ENCODE data around the gene CREB3L1.

The CREB3L1 gene

DNA sequence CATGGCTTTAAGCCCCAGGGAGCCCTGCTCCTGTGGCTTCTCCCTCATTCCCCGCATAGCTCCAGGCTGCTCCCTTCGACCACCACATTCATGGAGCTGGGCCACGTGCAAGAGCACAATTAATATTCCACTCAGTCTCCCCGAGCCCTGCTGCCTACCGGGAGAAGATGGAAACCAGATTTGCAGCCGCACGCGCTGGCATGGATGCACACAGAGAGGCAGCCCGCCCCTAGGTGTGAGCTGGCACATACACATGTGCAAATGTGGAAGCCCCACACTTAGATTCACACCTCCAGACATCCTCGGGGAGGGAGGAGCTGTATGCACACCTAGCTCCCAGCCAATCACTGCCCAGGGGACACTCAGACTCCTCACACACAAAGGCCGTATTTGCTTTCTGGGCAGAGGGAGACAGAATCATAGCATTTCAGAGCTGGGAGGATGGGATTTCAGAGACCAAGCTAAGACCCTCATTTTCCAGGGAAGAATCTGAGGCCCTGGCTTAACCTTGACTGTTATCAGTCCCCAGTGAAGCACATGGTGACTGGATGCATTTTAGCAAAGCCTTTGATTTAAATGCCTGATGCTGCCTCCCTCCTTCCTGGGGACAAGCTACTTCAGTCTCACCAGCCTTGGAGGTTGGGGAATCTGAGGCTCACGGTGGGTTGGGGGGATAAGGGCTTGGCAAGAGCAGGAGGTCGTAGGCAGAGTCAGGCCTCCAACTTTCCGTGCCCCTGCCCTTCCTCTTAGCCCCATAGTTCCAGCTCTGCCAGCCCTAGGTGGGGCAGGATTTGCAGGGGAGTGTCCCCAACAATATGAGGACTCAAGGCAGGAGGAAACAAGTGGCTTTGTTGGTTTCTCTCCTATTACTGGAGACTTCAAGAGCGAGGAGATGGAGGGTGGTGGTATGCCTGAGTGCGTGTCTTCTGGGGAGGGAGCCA is 5.3 kb upstream of the CREB3L1 start:
- TF ChIP-seq ARNTL (CRISPR knock-in tag; IDR thresholded peaks at IDR 0.05; ENCODE audit: borderline replicate concordance, low read depth) (no peak), ZNF70 (CRISPR knock-in tag; IDR thresholded peaks at IDR 0.05) (no peak), OSR1 (CRISPR knock-in tag; IDR thresholded peaks at IDR 0.05) (no peak), BACH2 (CRISPR knock-in tag; IDR thresholded peaks at IDR 0.05; ENCODE audit: borderline replicate concordance) (no peak), ISL1 (CRISPR knock-in tag; IDR thresholded peaks at IDR 0.05) (no peak), CSDC2 (CRISPR knock-in tag; IDR thresholded peaks at IDR 0.05) (no peak), TOX (CRISPR knock-in tag; IDR thresholded peaks at IDR 0.05; ENCODE audit: borderline replicate concordance) (no peak), SNAI2 (CRISPR knock-in tag; IDR thresholded peaks at IDR 0.05) (no peak), ZNF8 (CRISPR knock-in tag; IDR thresholded peaks at IDR 0.05) (no peak), ZFP30 (CRISPR knock-in tag; IDR thresholded peaks at IDR 0.05) (no peak), ZC3H10 (CRISPR knock-in tag; IDR thresholded peaks at IDR 0.05) (no peak), PPARA (CRISPR knock-in tag; IDR thresholded peaks at IDR 0.05; ENCODE audit: borderline replicate concordance) (no peak), RARB (CRISPR knock-in tag; IDR thresholded peaks at IDR 0.05) (no peak), ESRRG (CRISPR knock-in tag; IDR thresholded peaks at IDR 0.05) (no peak), ZFP3 (CRISPR knock-in tag; IDR thresholded peaks at IDR 0.05) (no peak)
- TF ChIP-seq, protein P1, sequence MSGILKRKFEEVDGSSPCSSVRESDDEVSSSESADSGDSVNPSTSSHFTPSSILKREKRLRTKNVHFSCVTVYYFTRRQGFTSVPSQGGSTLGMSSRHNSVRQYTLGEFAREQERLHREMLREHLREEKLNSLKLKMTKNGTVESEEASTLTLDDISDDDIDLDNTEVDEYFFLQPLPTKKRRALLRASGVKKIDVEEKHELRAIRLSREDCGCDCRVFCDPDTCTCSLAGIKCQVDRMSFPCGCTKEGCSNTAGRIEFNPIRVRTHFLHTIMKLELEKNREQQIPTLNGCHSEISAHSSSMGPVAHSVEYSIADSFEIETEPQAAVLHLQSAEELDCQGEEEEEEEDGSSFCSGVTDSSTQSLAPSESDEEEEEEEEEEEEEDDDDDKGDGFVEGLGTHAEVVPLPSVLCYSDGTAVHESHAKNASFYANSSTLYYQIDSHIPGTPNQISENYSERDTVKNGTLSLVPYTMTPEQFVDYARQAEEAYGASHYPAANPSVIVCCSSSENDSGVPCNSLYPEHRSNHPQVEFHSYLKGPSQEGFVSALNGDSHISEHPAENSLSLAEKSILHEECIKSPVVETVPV (CRISPR knock-in tag; IDR thresholded peaks at IDR 0.05) = no peak
- TF ChIP-seq, protein P2, sequence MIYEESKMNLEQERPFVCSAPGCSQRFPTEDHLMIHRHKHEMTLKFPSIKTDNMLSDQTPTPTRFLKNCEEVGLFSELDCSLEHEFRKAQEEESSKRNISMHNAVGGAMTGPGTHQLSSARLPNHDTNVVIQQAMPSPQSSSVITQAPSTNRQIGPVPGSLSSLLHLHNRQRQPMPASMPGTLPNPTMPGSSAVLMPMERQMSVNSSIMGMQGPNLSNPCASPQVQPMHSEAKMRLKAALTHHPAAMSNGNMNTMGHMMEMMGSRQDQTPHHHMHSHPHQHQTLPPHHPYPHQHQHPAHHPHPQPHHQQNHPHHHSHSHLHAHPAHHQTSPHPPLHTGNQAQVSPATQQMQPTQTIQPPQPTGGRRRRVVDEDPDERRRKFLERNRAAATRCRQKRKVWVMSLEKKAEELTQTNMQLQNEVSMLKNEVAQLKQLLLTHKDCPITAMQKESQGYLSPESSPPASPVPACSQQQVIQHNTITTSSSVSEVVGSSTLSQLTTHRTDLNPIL (CRISPR knock-in tag; IDR thresholded peaks at IDR 0.05; ENCODE audit: low read depth) = no peak
- TF ChIP-seq, protein P3, sequence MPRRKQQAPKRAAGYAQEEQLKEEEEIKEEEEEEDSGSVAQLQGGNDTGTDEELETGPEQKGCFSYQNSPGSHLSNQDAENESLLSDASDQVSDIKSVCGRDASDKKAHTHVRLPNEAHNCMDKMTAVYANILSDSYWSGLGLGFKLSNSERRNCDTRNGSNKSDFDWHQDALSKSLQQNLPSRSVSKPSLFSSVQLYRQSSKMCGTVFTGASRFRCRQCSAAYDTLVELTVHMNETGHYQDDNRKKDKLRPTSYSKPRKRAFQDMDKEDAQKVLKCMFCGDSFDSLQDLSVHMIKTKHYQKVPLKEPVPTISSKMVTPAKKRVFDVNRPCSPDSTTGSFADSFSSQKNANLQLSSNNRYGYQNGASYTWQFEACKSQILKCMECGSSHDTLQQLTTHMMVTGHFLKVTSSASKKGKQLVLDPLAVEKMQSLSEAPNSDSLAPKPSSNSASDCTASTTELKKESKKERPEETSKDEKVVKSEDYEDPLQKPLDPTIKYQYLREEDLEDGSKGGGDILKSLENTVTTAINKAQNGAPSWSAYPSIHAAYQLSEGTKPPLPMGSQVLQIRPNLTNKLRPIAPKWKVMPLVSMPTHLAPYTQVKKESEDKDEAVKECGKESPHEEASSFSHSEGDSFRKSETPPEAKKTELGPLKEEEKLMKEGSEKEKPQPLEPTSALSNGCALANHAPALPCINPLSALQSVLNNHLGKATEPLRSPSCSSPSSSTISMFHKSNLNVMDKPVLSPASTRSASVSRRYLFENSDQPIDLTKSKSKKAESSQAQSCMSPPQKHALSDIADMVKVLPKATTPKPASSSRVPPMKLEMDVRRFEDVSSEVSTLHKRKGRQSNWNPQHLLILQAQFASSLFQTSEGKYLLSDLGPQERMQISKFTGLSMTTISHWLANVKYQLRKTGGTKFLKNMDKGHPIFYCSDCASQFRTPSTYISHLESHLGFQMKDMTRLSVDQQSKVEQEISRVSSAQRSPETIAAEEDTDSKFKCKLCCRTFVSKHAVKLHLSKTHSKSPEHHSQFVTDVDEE (CRISPR knock-in tag; IDR thresholded peaks at IDR 0.05) = no peak
- TF ChIP-seq, protein P4, sequence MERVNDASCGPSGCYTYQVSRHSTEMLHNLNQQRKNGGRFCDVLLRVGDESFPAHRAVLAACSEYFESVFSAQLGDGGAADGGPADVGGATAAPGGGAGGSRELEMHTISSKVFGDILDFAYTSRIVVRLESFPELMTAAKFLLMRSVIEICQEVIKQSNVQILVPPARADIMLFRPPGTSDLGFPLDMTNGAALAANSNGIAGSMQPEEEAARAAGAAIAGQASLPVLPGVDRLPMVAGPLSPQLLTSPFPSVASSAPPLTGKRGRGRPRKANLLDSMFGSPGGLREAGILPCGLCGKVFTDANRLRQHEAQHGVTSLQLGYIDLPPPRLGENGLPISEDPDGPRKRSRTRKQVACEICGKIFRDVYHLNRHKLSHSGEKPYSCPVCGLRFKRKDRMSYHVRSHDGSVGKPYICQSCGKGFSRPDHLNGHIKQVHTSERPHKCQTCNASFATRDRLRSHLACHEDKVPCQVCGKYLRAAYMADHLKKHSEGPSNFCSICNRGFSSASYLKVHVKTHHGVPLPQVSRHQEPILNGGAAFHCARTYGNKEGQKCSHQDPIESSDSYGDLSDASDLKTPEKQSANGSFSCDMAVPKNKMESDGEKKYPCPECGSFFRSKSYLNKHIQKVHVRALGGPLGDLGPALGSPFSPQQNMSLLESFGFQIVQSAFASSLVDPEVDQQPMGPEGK (CRISPR knock-in tag; IDR thresholded peaks at IDR 0.05; ENCODE audit: borderline replicate concordance) = no peak
- TF ChIP-seq, protein P5, sequence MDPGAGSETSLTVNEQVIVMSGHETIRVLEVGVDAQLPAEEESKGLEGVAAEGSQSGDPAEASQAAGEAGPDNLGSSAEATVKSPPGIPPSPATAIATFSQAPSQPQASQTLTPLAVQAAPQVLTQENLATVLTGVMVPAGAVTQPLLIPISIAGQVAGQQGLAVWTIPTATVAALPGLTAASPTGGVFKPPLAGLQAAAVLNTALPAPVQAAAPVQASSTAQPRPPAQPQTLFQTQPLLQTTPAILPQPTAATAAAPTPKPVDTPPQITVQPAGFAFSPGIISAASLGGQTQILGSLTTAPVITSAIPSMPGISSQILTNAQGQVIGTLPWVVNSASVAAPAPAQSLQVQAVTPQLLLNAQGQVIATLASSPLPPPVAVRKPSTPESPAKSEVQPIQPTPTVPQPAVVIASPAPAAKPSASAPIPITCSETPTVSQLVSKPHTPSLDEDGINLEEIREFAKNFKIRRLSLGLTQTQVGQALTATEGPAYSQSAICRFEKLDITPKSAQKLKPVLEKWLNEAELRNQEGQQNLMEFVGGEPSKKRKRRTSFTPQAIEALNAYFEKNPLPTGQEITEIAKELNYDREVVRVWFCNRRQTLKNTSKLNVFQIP (CRISPR knock-in tag; IDR thresholded peaks at IDR 0.05; ENCODE audit: borderline replicate concordance, low read depth) = no peak
- ATAC-seq = peak; percentile 6; the same call in 2 of the 3 replicates

DNA sequence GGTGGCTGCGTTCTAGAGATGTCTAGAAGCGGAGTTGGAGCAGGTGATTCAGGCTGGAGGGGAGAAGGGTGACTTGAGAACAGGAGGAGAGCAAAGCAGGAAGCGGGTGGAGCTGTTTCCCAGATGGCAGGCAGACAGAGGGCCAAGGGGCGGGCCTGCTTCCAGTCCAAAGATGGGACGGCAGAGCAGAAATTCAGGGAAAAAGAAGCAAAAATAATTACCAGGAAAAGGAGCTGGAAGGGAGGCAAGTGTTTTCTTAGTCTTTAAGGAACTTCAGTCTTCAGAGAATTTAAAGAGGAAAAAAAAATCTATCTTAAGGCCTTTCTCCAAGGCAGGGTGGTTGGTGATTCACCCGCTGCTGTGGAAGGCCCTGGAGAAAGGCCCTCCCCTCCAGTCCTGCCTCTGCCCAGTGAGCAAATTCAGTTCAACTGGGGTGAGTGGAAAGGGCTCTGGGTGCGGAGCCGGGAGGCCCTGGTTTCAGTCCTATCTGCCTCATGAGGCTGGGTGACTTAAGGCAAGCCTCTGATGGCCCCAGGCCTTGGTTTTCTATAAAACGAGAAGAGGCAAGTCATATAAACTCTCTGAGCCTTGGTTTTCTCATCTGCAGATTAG is 4.5 kb upstream of the CREB3L1 start:
- TF ChIP-seq TCF4 (CRISPR knock-in tag; IDR thresholded peaks at IDR 0.05; ENCODE audit: borderline replicate concordance) (no peak), CSDC2 (CRISPR knock-in tag; IDR thresholded peaks at IDR 0.05) (no peak), RARB (CRISPR knock-in tag; IDR thresholded peaks at IDR 0.05) (no peak), ZFP3 (CRISPR knock-in tag; IDR thresholded peaks at IDR 0.05) (no peak), OSR1 (CRISPR knock-in tag; IDR thresholded peaks at IDR 0.05) (no peak)
- TF ChIP-seq, protein P5 (CRISPR knock-in tag; IDR thresholded peaks at IDR 0.05; ENCODE audit: borderline replicate concordance, low read depth) = no peak
- TF ChIP-seq, protein P4 (CRISPR knock-in tag; IDR thresholded peaks at IDR 0.05; ENCODE audit: borderline replicate concordance) = no peak
- TF ChIP-seq, protein P1 (CRISPR knock-in tag; IDR thresholded peaks at IDR 0.05) = no peak
- ATAC-seq = peak; percentile 81

Measured in SK-N-SH treated with all-trans-retinoic acid at 6 μM for 48 hours (cell line).